Endothelial cell of umbilical vein (primary cell): Measurements from ENCODE around the gene KCTD16. TPM values are rescaled to one million over a fixed set of nuclear protein-coding genes. Genes with fewer than 3 reads are reported as not detected.

Source experiments
- BruUV-seq: library from RNA; stranded (reverse); fragments of 400-500 nt; replicated peaks from 2 replicates; lab custom pipeline; 2021; lab: Mats Ljungman, UMichigan
- CTCF ChIA-PET: fragments of 300-600, 350-600 bp; sonication (Branson Sonifier 250); formaldehyde crosslinking; loops from one replicate; lab custom pipeline; 2021; ENCODE audit warnings: antibody characterized with exemption, inconsistent platforms; lab: Charles Lee
- POLR2A ChIA-PET: fragments of 300-600, 350-600 bp; sonication (Branson Sonifier 250); formaldehyde crosslinking; loops from one replicate; lab custom pipeline; 2021; ENCODE audit warnings: antibody characterized with exemption, inconsistent platforms; lab: Charles Lee
- DNase-seq: peaks from one replicate; pipeline ENCODE4 v3.0.0-alpha.2; 2011; ENCODE audit warnings: low read depth, low spot score
- FAIRE-seq: peaks from 2 replicates; lab custom pipeline; 2011; peaks lifted over from hg19 to GRCh38; lab: Jason Lieb, UNC
- H2AFZ ChIP-seq: 2 replicates; pipeline ENCODE4 v1.6.0; 2012; ENCODE audit warnings: low read depth, low read length, control low read depth, inconsistent platforms
- H3K27ac ChIP-seq: 2 replicates; pipeline ENCODE4 v1.5.1; 2011; ENCODE audit warnings: low read depth, mild to moderate bottlenecking, control low read depth, low read length, moderate library complexity; ENCODE audit not compliant: insufficient read depth
- H3K27me3 ChIP-seq, 2 experiments: 2 replicates each; pipeline versions ENCODE4 v1.6.0 to v1.6.1; 2011; ENCODE audit warnings: low read length in 2 of 2, mixed read lengths in 1 of 2; ENCODE audit not compliant: control insufficient read depth in 2 of 2, insufficient read depth in 2 of 2
- H3K36me3 ChIP-seq, 2 experiments: 2 replicates in 1 of 2; 3 replicates in 1 of 2; pipeline ENCODE4 v1.5.1; 2011; ENCODE audit warnings: low read length in 2 of 2, mild to moderate bottlenecking in 1 of 2, moderate library complexity in 1 of 2; ENCODE audit not compliant: control insufficient read depth in 2 of 2, insufficient read depth in 2 of 2; ENCODE audit errors: extremely low read depth in 1 of 2
- H3K4me1 ChIP-seq: 3 replicates; pipeline ENCODE4 v1.5.1; 2011; ENCODE audit warnings: mild to moderate bottlenecking, low read length; ENCODE audit not compliant: control insufficient read depth, insufficient read depth; ENCODE audit errors: extremely low read depth
- H3K4me2 ChIP-seq: 2 replicates; pipeline ENCODE4 v1.6.1; 2011; ENCODE audit warnings: low read length, control low read depth, mixed read lengths; ENCODE audit not compliant: insufficient read depth
- H3K4me3 ChIP-seq, 3 experiments: fragments of 200-600 bp in 1 of 3; sonication (generic), shearing (Covaris generic) in 1 of 3; replicated peaks in 1 of 3; 2 replicates each; pipeline ENCODE4 v1.5.1; 2011 to 2016; ENCODE audit warnings: control low read depth in 3 of 3, low read length in 3 of 3, mild to moderate bottlenecking in 2 of 3, inconsistent platforms in 1 of 3, low read depth in 1 of 3, moderate library complexity in 1 of 3; ENCODE audit not compliant: insufficient read depth in 1 of 3
- H3K79me2 ChIP-seq: 2 replicates; pipeline ENCODE4 v1.6.0; 2012; ENCODE audit warnings: low read length, inconsistent platforms; ENCODE audit not compliant: control insufficient read depth, insufficient read depth
- H3K9ac ChIP-seq: replicated peaks from 2 replicates; pipeline ENCODE3; 2011; ENCODE audit warnings: low read length, control low read depth; ENCODE audit not compliant: insufficient read depth; ENCODE audit errors: extremely low read depth
- H3K9me1 ChIP-seq: replicated peaks from 3 replicates; pipeline ENCODE4 v1.6.0; 2011; ENCODE audit warnings: mild to moderate bottlenecking, low read length; ENCODE audit not compliant: control insufficient read depth, insufficient read depth; ENCODE audit errors: extremely low read depth
- H3K9me3 ChIP-seq: replicated peaks from 2 replicates; pipeline ENCODE4 v1.5.1; 2012; ENCODE audit warnings: low read length, inconsistent platforms; ENCODE audit not compliant: control insufficient read depth, insufficient read depth
- H4K20me1 ChIP-seq: replicated peaks from 2 replicates; pipeline ENCODE3; 2011; ENCODE audit warnings: mild to moderate bottlenecking, low read length; ENCODE audit not compliant: control insufficient read depth, insufficient read depth; ENCODE audit errors: extremely low read depth
- EZH2 ChIP-seq: IDR thresholded peaks from 2 replicates; pipeline ENCODE4 v1.6.1; 2012; ENCODE audit warnings: borderline replicate concordance, low read depth, mild to moderate bottlenecking, moderate library complexity, low read length, inconsistent platforms; ENCODE audit not compliant: severe bottlenecking
- FOS ChIP-seq: IDR thresholded peaks from 2 replicates; pipeline ENCODE4 v1.6.1; 2011; ENCODE audit warnings: mild to moderate bottlenecking, low read length, moderate library complexity, borderline replicate concordance; ENCODE audit not compliant: insufficient read depth
- GATA2 ChIP-seq: IDR thresholded peaks from 2 replicates; pipeline ENCODE4 v1.7.0; 2011; ENCODE audit warnings: low read depth, mild to moderate bottlenecking, moderate library complexity, mixed read lengths, low read length; ENCODE audit not compliant: insufficient read length, insufficient read depth
- JUN ChIP-seq: IDR thresholded peaks from 2 replicates; pipeline ENCODE4 v1.6.1; 2011; ENCODE audit warnings: borderline replicate concordance, low read depth; ENCODE audit not compliant: insufficient read length, insufficient read depth
- MYC ChIP-seq: IDR thresholded peaks from one replicate; pipeline ENCODE4 v1.6.1; 2011; ENCODE audit warnings: mild to moderate bottlenecking, low read depth, low read length
- POLR2A ChIP-seq: IDR thresholded peaks from 2 replicates; pipeline ENCODE4 v1.6.1; 2012; ENCODE audit warnings: low read depth, mild to moderate bottlenecking, control low read depth, low read length
- POLR2AphosphoS5 ChIP-seq: IDR thresholded peaks from 2 replicates; pipeline ENCODE4 v1.6.1; 2012; ENCODE audit warnings: low read depth, mild to moderate bottlenecking, control low read depth, low read length, moderate library complexity; ENCODE audit not compliant: insufficient read depth
- dilution Hi-C: fragments of 300-500 bp; cut with MboI; formaldehyde crosslinking; loops from one replicate; pipeline ENCODE4 v1.15.0; 2019; ENCODE audit warnings: low sequenced_read_pairs; ENCODE audit not compliant: extremely low pct_ligation_motif_present
- intact Hi-C: fragments of 100-400 bp; cut with micrococcal nuclease; formaldehyde crosslinking; loops from one replicate; pipeline ENCODE4 v1.10.0; 2022
- polyA plus RNA-seq, 4 experiments: library from polyadenylated mRNA; depleted of rRNA in 3 of 4; stranded (reverse) in 3 of 4; unstranded in 1 of 4; fragments of >200 nt; gene quantifications; 2 replicates each; pipeline versions ENCODE4 v1.2.1 to v1.2.3, GENCODE V29; 2011 to 2012; ENCODE audit warnings: missing spikeins in 1 of 4
- total RNA-seq: library from RNA; stranded (reverse); gene quantifications from 2 replicates; pipeline ENCODE4 v1.2.3, GENCODE V29; 2021
- TF ChIP-seq, protein P1 (sequence below), 2 donors: IDR thresholded peaks; 1 replicate in 1 of 2; 2 replicates in 1 of 2; pipeline ENCODE4 v1.5.1; 2011; ENCODE audit warnings: low read length in 2 of 2, mild to moderate bottlenecking in 2 of 2, moderate library complexity in 2 of 2, control low read depth in 1 of 2, inconsistent platforms in 1 of 2, low read depth in 1 of 2; ENCODE audit not compliant: insufficient read depth in 1 of 2; ENCODE audit errors: extremely low read depth in 1 of 2
- TF ChIP-seq, protein P2 (sequence below): IDR thresholded peaks from 2 replicates; pipeline ENCODE4 v1.6.1; 2011; ENCODE audit not compliant: insufficient read depth, insufficient read length

Gene KCTD16
- total and polyA plus RNA-seq, 2 donors (not counting 3 experiments of a cell fraction or from before 2014, with no cell fraction given), result 0.21 to 0.49 TPM

DNA sequence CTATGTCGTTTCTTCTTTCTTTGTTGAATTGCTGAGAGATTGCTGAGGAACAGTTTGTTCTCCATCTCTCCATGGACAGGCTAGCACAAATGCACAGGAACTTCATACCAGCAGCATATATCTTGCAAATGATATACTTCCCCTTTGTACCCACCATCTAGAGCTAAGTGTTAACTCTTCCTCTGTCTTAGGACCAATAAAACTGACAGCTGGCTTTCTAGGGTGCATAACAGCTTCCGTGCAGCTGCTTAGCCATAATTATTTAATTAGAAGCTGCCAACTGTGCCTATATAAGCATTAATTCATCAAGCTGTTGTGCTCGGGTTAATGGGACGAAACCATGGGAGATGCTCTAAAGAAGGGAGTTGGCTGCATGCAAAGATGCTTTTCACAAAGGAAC, 38.7 kb downstream of the KCTD16 start:
- Histone ChIP-seq H3K27ac (no peak overlapping the region), H3K9ac (no peak overlapping the region), H3K27me3 (peaks cover 2% of the 10 kb centered on the region in 2 experiments), H3K79me2 (no peaks in the 10 kb centered on the region), H3K9me3 (no peaks in the 10 kb centered on the region), H2AFZ (no peak overlapping the region), H3K4me2 (no peak overlapping the region), H4K20me1 (no peaks in the 10 kb centered on the region), H3K9me1 (no peaks in the 10 kb centered on the region), H3K36me3 (no peaks in the 10 kb centered on the region), H3K4me1 (no peaks in the 10 kb centered on the region), H3K4me3 (no peak overlapping the region)
- ChIA-PET CTCF (interaction anchor here (1.6 to 1.9 kb wide), 2 partner anchors 1028 to 1832 kb away, joined by 4 to 8 read pairs; no protein-coding TSS in a partner anchor), POLR2A (no interaction called here)
- TF ChIP-seq JUN (no peak), MYC (no peak), EZH2 (no peak)
- TF ChIP-seq, protein P1, sequence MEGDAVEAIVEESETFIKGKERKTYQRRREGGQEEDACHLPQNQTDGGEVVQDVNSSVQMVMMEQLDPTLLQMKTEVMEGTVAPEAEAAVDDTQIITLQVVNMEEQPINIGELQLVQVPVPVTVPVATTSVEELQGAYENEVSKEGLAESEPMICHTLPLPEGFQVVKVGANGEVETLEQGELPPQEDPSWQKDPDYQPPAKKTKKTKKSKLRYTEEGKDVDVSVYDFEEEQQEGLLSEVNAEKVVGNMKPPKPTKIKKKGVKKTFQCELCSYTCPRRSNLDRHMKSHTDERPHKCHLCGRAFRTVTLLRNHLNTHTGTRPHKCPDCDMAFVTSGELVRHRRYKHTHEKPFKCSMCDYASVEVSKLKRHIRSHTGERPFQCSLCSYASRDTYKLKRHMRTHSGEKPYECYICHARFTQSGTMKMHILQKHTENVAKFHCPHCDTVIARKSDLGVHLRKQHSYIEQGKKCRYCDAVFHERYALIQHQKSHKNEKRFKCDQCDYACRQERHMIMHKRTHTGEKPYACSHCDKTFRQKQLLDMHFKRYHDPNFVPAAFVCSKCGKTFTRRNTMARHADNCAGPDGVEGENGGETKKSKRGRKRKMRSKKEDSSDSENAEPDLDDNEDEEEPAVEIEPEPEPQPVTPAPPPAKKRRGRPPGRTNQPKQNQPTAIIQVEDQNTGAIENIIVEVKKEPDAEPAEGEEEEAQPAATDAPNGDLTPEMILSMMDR (IDR thresholded peaks at IDR 0.05; ENCODE audit: extremely low read depth in 1 of 2, insufficient read depth in 1 of 2, low read depth in 1 of 2, low read length in 2 of 2), result no peak
- DNase-seq (no peak), FAIRE-seq (no peak)
- dilution Hi-C loops (no loop called here), intact Hi-C loops (loop anchor here (10.0 kb wide), 1 partner anchor 255 kb away; no protein-coding TSS in a partner anchor)
- no TSS peak for BruUV-seq

DNA sequence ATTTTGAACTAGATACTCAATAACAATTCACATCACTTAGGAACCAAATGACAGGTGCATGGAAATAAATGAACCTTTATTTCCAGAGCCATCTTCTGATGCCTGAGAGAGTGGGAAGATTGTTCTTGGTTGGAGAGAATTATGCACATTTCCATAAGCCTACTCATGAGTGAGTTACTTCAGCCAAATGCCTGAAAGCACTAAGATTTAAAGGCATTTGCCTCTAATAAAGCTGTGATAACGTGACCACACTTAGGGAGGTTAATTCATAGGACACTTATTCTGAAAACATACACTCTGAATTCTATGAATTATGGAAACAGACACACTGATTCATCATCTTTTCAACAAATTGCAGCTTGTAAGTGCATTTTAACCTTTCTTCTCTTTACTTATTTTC, 40.0 kb downstream of the KCTD16 start:
- no peaks in the 10 kb centered on the region for H3K4me1 ChIP-seq
- no peaks in the 10 kb centered on the region for H3K36me3 ChIP-seq
- no peak overlapping the region for H3K27ac ChIP-seq
- no peak overlapping the region for H3K4me2 ChIP-seq
- H3K4me3 ChIP-seq, result no peak overlapping the region
- no peaks in the 10 kb centered on the region for H4K20me1 ChIP-seq
- H2AFZ ChIP-seq, result no peak overlapping the region
- H3K9me1 ChIP-seq, result no peaks in the 10 kb centered on the region
- POLR2A ChIA-PET, result no interaction called here
- dilution Hi-C loops, result no loop called here
- BruUV-seq, result no TSS peak
- no peak overlapping the region for H3K9ac ChIP-seq
- CTCF ChIA-PET, result no interaction called here
- FAIRE-seq (no peak), DNase-seq (no peak)
- intact Hi-C loops, result no loop called here
- H3K9me3 ChIP-seq, result no peaks in the 10 kb centered on the region
- peaks cover 2% of the 10 kb centered on the region in 2 experiments for H3K27me3 ChIP-seq
- H3K79me2 ChIP-seq, result no peaks in the 10 kb centered on the region
- TF ChIP-seq, protein P1 (IDR thresholded peaks at IDR 0.05; ENCODE audit: extremely low read depth in 1 of 2, insufficient read depth in 1 of 2, low read depth in 1 of 2, low read length in 2 of 2), result no peak
- no peak for TF ChIP-seq JUN
- no peak for TF ChIP-seq GATA2
- TF ChIP-seq, protein P2, sequence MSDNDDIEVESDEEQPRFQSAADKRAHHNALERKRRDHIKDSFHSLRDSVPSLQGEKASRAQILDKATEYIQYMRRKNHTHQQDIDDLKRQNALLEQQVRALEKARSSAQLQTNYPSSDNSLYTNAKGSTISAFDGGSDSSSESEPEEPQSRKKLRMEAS, result no peak
- no peak for TF ChIP-seq FOS
- TF ChIP-seq POLR2AphosphoS5, result no peak
- no peak for TF ChIP-seq POLR2A
- no peak for TF ChIP-seq MYC
- TF ChIP-seq EZH2, result no peak
